GM18870 (cell line): ENCODE results near the gene ZNF716.
"Not testable (repeated sequence)": the region's sequence is repeated elsewhere in the genome, so short reads cannot be mapped to it uniquely, and the experiment has no call there.

Source experiments
- ATAC-seq: cut with Tn5 transposase; IDR thresholded peaks from one replicate; pipeline ENCODE4 v1.9.1; 2021; ENCODE audit warnings: moderate library complexity; ENCODE audit not compliant: unreplicated experiment

The ZNF716 gene

GRCh38 chr7:57425969-57426628, 23.9 kb upstream of the ZNF716 start:
- no peak for ATAC-seq

- ATAC-seq = no peak
These were observed 23.4 kb upstream of the ZNF716 start for GRCh38 chr7:57426629-57427003.

- no peak for ATAC-seq
These were observed 22.8 kb upstream of the ZNF716 start for GRCh38 chr7:57427146-57427545.

GRCh38 chr7:57427594-57427993, 22.4 kb upstream of the ZNF716 start:
- no peak for ATAC-seq

- no peak for ATAC-seq
These were observed 17.4 kb upstream of the ZNF716 start for GRCh38 chr7:57432583-57432982.

- no peak for ATAC-seq
These were observed 12.4 kb upstream of the ZNF716 start for GRCh38 chr7:57437581-57437980.

- ATAC-seq = no peak
These were observed 11.7 kb upstream of the ZNF716 start for GRCh38 chr7:57438244-57438643.

- no peak for ATAC-seq
These were observed 6.4 kb upstream of the ZNF716 start for GRCh38 chr7:57443567-57443966.

- not testable (repeated sequence) for ATAC-seq
These were observed 19.3 kb downstream of the ZNF716 start for GRCh38 chr7:57469186-57469828.

- not testable (repeated sequence) for ATAC-seq
These were observed 30.3 kb downstream of the ZNF716 start for GRCh38 chr7:57480304-57480703.

GRCh38 chr7:57485022-57485421, 35.0 kb downstream of the ZNF716 start:
- not testable (repeated sequence) for ATAC-seq

GRCh38 chr7:57487957-57488356, 38.0 kb downstream of the ZNF716 start:
- ATAC-seq = no peak

GRCh38 chr7:57495111-57495510, 45.1 kb downstream of the ZNF716 start:
- ATAC-seq = not testable (repeated sequence)

GRCh38 chr7:57496395-57496794, 46.4 kb downstream of the ZNF716 start:
- no peak for ATAC-seq

GRCh38 chr7:57505176-57505575, 55.2 kb downstream of the ZNF716 start:
- no peak for ATAC-seq
